Activated CD8-positive, alpha-beta memory T cell treated with anti-CD3 and anti-CD28 coated beads, Interleukin-2, amount 50 U/mL, for 48 hours (primary cell): ENCODE data around the gene SPP2.
A peak's percentile ranks its signal among the peaks of the same experiment; 100 is the strongest.

Source experiments
- DNase-seq: peaks from one replicate; pipeline ENCODE4 v3.0.0-alpha.2; 2020

The SPP2 gene

GRCh38 chr2:234044157-234044556 is 6.3 kb upstream of the SPP2 start:
- no peak for DNase-seq

DNA sequence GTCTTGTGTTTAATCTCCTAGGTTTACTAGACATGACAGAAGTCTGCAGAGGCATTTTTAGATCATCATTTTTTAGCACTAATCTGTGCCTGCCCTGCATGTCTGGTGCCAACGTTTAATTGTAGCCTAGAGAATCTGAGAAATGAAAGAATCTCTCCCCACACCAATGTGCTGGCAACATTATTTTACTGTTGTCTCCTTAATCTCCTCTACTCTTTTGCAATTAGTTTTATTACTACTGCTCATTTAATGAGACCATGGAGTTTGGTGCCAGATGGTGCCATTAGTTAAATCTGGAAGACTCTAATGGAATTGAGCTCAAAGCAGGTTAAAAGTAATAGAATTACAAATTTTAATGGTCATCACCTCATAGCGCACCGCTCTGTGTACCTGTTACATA is 4.0 kb upstream of the SPP2 start:
- no peak for DNase-seq

DNA sequence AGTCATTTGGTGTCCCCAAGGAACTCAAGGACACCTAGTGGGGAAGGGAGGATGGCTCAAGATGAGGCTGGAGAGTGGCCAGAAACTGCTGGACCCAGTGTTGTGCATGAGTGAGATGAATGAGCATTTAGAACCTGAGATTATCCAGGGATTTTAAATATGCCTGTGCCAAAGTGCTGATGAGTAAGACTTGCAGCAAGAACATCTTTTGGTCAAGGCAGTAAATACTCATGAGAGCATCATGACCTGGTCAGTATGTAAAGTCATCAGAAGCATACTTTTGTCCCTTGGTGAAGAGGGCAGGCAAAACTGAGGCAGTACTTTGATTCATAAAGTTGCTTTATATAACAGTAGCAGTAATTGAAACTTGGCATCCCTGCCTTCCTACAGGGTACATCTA is 3.1 kb upstream of the SPP2 start:
- DNase-seq, result no peak

DNA sequence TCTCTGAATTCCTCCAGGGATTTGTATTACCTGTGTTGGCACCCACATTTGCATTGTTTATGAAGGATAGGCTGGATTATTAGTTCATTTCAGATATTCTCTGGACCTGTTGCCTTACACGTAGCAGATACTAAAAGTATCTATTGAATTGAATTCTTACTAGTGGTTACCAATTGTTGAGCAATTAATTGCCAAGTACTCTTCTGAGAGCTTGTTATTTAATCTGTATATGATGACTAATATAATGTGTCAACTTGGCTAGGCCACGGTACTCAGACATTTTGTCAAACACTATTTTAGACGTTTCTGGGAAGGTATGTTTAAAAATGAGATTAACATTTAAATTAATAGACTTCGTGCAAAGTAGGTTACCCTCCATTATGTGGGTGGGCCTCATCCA is 2.5 kb upstream of the SPP2 start:
- DNase-seq, result no peak

DNA sequence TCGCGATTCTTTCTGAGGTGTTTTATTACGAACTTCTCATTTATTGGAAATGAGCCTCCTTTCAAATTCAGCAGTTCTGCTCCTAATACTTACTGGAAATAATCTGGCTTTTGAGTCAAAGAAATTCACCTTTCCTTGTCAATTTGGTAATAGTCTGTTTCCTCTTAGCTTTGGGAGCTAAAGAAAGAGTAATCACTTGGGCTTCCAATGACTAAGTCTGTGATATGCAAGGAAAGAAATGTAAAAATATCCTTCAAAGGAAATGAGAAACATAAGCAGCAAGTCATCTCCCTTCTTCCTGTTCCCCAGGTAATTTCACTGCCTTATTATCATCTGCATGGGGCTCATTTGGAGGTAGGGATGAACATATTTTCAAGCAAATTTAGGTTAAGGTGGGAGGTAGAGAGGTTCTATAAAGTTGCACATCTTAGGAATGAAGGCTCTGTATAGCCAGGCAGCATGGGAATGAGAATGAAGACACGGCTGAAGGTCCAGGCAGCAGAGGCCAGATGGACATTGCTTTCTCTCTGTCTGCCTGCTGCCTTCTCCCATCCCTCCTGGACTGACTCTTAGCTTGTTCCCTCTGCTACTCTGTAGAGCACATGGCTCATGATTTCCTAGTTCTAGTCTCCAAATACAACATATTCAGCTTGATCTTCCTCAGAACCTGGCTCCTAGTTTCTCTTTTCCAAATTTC is 1.0 kb downstream of the SPP2 start:
- no peak for DNase-seq

- no peak for DNase-seq
Measured at GRCh38 chr2:234058881-234059280, 8.4 kb downstream of the SPP2 start.

GRCh38 chr2:234060236-234060635 is 9.7 kb downstream of the SPP2 start:
- DNase-seq, result no peak

DNA sequence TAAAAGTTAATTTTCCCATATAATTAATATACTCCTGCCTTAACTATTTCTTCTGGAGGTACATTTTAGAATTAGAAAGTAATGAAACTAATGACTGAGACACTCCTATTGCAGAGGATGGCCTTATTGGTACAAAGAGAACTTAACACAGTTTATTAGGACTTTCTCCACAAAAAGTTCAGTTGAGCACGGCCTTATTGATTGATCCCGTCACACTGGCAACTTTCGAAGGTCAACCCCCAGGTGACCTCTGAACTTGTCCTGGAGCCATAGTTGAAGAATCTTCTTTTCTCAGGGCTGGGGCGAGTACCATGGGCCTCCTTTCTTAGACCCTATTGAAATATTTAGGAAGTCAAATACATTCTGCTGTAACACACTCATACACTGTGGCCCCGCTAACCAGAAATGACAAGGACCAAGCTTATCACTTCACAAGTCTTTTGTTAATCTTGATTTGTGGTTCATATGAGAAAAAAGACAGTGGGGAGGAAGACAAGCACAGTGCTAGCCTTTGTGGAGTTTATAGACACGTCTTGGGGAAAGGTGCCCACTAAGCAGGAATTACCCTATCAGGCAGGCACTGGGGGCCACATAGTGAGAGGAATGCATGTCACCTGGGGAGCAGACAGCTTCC is 11.2 kb downstream of the SPP2 start:
- no peak for DNase-seq

GRCh38 chr2:234066587-234066986 is 16.1 kb downstream of the SPP2 start:
- no peak for DNase-seq

DNA sequence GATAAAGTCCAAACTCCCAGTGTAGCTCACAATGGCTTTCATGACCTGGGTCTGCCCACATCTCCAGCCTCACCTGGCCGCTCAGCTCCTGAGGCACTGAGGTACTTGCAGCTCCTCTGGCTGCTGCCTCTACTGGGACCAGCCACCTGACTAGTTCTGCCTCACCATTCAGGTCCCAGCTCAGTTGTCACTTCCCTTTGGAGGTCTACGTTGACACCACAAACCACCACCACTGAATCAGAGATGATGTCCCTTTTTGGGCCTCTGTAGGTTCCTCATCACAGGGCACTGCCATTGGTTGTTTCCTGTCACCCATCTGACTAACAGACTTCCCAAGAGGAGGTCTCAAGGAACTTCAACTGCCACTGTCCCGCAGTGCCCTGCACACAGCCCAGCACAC is 21.2 kb downstream of the SPP2 start:
- DNase-seq, result peak; percentile 56

- DNase-seq, result no peak
Measured at GRCh38 chr2:234072454-234072853, 22.0 kb downstream of the SPP2 start.

- no peak for DNase-seq
Measured at GRCh38 chr2:234074751-234075517, 24.4 kb downstream of the SPP2 start.

GRCh38 chr2:234075518-234075915 is 25.0 kb downstream of the SPP2 start:
- DNase-seq, result no peak

- no peak for DNase-seq
Measured at GRCh38 chr2:234075947-234076346, 25.4 kb downstream of the SPP2 start.

DNA sequence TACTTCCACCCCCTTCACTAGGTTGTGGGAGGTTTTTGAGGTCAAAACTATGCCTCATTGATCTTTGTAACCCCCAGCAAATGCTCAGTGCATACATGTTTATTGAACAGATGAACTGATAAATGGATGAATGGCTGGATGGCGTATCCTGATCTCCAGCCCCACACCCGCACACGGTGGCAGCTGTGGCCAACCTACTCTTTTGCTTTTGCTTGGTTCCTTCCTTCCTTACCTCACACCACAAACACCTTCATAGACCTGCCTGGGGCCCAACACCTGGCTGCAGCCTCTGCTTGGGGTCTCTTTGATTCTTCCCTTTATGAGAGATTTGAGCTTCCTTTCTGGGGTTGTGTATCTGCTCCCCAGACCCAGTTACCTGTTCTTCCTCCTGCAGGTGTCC is 25.9 kb downstream of the SPP2 start:
- DNase-seq, result no peak

- DNase-seq, result no peak
Measured at GRCh38 chr2:234078129-234078528, 27.6 kb downstream of the SPP2 start.

GRCh38 chr2:234081970-234082822 is 31.7 kb downstream of the SPP2 start:
- no peak for DNase-seq

DNA sequence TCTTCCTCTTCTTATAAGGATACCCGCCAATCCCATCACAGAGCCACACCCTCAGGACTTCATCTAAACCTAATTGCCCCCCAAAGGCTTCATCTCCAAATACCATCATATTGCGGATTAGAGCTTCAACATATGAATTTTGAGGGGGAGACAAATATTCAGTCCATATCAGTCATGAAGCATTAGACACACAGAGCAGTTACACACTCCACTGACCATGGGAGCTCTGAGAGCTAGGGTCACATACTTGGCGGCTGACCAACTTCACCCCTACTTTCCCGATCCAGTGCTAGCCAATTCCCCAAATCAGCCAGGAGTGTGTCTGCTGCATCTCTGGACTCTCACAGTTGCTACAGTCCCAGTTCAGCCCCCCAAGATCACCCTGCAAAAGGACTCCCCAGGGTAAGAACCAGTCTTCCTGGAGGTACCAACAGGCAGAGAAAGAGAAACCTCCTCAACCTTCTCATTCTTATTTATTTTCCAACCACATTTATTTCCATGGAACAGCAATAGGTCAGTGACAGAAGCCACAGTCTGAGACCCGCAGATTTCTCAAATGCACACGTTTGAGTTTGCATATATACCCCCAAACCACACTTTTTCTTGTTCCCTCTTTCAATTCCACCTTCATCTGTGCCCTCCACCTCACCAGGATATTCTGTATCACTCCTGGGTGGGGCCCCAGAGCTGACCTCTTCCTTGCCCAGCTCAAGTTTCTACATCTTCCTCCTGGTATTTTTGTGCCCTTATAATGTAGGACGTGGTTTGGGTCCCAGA is 33.3 kb downstream of the SPP2 start:
- DNase-seq, result no peak

- DNase-seq, result no peak
Measured at GRCh38 chr2:234091432-234091879, 41.0 kb downstream of the SPP2 start.

- DNase-seq, result no peak
Measured at GRCh38 chr2:234091883-234092282, 41.4 kb downstream of the SPP2 start.

- DNase-seq, result no peak
Measured at GRCh38 chr2:234092344-234092743, 41.8 kb downstream of the SPP2 start.

GRCh38 chr2:234095301-234095700 is 44.8 kb downstream of the SPP2 start:
- DNase-seq, result no peak
